GM18867 (cell line): ENCODE results near the gene TNIK.
"Not testable (repeated sequence)": the region's sequence is repeated elsewhere in the genome, so short reads cannot be mapped to it uniquely, and the experiment has no call there.

ENCODE experiments used
- ATAC-seq: cut with Tn5 transposase; IDR thresholded peaks from one replicate; pipeline ENCODE4 v1.9.1; 2021; ENCODE audit warnings: mild to moderate bottlenecking, moderate library complexity; ENCODE audit not compliant: unreplicated experiment

Gene TNIK

GRCh38 chr3:171262431-171262830 is 197.8 kb downstream of the TNIK start:
- no peak for ATAC-seq

DNA sequence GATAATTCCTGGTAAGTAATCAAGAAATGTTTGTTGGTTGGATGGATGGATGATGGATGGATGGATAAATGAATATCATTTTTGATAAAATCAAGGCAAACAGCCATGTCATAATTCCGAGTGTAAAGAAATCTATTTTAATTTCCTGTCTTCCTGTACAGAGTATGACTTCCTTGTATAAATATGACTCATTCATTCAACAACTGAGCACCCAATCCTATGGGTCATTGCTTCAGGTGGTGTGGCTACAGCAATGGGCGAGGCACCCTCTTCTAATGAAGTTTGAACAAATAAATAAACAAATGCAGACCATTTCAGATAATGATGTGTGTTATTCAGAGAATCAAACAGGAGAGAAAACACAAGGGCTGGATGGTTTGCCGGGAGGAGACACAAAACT is 198.7 kb downstream of the TNIK start:
- no peak for ATAC-seq

- no peak for ATAC-seq
These were observed 199.3 kb downstream of the TNIK start for GRCh38 chr3:171260899-171261298.

DNA sequence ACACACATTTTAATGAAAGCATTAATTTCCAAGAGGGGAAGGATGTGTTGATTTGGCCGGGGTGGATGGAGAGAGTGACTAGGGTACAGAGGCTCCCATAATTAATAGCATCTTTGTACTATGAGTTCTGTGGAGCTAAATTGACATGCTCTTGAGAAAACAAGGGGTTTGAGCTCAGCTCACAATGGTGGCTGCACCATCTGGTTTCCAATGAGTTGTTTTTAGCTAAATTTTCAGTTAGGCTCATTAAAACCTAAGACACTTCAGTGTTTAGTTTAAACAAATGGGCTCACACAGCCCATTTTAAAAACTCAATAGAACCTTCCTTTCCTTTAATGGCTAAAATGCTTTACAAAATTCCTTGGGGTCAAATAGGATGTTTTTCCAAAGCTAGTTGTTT is 199.7 kb downstream of the TNIK start:
- ATAC-seq: no peak

GRCh38 chr3:171258316-171258715 is 201.9 kb downstream of the TNIK start:
- no peak for ATAC-seq

DNA sequence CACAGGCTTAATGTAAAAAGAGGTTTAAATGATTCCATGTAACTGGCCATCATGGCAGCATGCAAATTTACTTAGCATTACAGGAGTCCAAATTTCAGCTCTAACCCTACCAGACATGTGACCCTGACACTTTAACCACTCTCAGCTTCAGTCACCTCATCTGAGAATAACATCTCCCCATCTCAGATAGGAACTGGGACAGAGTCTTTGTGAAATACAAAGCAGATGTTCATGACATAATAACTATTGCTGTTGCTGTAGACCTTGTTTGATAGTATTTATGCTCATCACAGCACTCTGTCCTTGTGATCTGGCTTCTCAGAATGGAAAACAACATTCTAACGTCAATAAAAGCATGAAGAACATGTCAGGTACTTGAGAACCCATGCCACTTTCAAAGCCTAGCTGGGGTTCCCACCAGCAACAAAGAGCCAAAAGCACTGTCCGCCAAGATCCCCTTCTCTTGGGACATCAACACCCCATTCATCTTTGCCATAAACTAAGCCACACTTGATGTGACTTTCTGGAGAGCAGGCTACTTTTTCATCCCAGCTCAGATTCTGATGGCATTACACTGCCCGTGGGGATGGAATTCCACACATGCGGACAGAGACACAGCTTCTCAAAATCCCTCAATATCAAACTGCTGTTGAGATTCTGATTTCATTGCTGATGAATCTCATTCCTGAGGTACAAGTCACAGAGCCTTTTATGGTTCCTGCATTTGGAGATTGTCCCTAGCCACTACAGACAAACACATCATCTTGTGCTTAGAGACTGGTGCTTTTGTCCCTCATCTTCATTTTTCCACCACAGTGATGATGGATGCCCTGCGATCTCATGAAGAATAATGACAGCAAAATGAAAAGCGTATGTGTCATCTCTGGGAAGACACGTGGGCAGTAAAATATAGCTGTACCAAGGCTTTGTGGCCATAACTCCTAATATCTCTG is 202.7 kb downstream of the TNIK start:
- peak; percentile 73 for ATAC-seq

GRCh38 chr3:171256445-171257250 is 203.6 kb downstream of the TNIK start:
- peak; percentile 7 for ATAC-seq

DNA sequence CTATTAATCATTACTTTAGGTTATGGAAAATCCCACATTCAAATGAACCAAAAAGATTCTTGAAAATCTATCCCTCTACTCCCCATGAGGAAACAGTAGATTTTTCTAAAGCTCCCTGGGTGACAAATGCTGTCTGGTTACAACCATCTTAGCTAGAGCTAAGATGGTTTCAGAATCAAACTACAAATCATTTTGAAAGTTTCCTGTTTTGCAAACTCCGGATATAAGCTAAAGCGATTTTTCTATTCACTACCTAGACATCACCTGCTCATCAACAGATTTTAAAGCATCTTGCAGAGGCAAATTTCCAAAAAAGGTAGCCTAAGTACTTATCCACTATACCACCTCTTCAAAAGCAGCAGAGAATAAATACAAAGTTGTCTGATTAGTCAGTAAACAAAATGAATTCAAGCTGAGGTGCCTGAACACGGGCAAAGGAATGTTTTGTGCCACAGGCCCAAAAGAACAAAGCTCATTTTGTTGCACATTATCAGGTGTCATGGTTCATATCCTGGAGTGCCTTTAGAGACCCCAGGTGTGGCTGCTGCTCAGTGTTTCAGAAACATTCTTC is 204.9 kb downstream of the TNIK start:
- ATAC-seq: peak; percentile 63

GRCh38 chr3:171254315-171254714 is 205.9 kb downstream of the TNIK start:
- no peak for ATAC-seq

GRCh38 chr3:171251835-171252234 is 208.4 kb downstream of the TNIK start:
- no peak for ATAC-seq

DNA sequence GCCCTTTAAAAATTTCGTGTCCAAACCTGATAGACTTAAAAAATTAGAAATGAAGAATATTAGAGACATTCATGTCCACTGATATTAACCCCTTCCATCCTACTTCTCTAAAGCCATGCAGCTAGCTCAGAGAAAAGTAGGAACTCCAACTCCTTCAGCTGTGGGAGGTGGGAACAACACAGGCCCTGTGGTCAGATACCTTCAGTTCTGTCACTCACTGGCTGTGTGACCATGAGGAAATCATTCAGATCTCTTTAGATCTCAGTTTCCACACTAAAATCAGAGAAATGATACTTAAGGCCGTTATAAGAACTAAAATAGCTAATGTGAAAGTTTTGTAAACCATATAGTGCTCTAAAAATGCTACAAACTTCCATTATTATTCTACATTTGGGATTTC is 209.8 kb downstream of the TNIK start:
- no peak for ATAC-seq

DNA sequence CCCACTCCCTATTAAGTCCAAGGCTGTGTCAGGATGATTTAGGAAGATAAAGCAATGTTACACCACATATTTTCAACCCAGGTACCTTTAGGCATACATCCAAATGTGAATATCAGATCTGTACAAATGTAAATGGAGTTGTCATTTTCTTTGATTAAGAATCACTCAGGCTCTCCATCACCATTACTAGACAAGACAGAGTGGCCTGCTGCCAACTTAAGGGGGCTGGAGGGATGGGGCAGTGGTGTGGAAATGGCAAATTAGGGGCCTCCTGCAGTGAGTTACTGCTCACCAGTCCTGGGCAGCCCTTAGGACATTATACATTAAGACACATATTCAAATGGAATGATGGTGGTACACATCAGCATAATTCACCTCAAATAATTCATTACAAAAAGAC is 211.0 kb downstream of the TNIK start:
- ATAC-seq: peak; percentile 17

DNA sequence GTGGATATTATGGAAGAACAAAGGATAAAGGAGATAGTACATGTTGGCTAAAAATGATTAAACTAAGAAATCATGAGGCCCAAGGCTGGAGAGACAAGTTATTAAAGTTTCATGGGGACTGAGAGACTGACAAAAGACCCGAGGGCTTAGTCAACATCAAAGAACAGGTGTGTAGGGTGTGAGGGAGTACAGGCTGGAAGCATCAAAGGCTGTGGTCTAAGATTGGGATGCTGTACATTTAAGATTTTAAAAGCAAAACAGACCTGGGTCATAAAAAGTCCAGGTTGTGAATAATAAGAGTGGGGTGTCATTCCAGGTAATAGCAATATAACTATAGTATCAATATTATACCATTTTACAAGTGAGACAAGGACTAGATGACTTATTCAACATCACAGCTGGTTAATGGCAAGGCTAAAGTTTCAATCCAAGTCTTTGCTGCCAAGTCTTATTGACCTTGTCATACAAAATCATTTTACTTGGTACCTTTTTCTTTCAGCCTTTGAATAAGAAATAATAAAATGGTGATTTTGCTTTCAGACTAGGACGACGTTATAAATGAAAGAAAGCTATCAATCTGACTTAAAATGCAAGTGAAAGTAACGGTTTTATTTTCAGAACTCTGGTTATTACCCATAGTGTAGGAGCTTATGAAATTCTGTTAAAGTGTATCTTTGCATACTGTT is 211.6 kb downstream of the TNIK start:
- peak; percentile 81 for ATAC-seq

DNA sequence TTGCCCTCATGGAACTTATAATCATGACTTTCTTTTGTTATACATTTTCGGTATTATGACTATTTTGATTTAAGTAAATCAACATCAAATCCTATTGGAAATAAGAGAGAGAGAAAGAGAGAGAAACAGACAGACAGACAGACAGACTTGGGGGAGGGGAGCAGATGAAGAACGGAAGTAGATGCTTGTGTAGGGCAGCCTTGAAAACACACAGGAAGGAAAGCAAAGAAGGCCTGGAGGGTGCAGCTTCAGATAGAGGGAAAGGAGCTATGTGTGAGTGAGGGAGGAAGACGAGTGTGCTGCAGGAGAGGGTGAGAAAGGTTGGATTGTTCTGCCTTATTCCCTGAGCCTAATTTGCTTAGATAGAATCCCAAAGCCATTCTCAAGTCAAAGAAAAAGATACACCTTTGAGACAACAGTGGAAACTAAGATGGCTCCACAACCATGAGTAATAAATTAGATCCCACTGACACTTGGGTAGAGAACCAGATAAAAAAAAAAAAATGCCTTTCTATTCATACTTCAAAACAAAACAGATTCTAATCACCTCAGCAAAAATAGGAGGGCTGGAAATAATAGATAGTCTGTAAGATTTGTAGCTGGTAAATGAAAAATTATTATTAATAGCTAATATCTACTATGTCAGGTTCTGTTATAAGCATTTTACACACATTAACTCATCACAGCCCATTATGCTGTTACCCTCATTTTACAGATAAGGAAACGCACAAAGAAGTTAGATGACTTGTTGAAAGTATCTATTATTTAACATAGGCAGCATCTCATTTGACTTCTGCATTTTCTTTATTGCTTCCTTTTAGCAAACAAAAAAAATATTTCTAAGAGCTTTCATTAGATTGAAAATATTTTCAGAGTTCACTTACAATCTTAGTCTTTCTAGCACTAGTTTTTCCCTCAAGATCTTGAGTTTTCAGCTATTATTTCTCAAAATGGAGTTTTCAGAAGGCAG is 214.1 kb downstream of the TNIK start:
- no peak for ATAC-seq

DNA sequence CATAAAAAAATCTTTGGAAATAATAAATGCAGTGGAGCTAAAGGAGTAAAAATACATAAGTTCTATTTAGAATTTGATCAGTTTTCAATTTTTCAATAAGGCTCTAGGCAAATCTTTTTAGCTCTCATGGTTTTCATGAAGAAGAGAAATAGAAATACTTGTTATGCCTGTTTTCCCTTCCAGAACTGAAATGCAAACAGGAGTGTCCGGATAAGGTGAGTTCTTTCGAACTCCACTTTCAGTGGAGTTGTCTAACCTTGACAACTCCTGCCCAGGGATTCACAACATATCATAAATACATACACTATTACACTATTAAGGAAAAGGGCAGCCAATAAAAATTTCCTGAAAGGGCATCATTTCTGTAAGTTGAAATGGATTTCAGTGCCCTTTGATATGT is 217.3 kb downstream of the TNIK start:
- no peak for ATAC-seq

DNA sequence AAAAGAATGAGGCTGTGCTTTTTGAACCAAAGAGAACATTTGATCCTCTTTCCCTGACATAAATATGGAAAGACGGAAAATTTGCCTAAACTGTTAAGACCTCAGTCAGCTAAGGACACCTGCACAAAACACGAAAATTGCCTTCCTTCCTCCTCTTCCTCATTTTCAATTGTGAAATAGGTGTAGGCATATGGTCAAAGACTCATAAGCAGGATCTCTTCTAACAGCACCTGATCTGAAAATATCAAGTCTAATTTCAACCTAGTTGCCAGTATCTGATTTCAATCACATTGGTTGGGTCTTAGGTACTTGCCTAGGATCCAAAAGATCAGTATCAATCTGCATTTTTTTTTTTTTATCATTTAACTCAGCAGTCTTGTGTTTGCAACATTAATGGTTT is 218.0 kb downstream of the TNIK start:
- no peak for ATAC-seq

DNA sequence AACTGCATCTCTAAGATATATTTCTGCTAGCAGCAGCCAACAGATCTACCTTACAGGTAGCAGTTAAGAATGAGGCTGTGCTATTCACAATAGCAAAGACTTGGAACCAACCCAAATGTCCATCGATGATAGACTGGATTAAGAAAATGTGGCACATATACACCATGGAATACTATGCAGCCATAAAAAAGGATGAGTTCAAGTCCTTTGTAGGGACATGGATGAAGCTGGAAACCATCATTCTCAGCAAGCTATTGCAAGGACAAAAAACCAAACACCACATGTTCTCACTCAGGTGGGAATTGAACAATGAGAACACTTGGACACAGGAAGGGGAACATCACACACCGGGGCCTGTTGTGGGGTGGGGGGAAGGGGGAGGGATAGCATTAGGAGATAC is 218.6 kb downstream of the TNIK start:
- ATAC-seq: not testable (repeated sequence)

DNA sequence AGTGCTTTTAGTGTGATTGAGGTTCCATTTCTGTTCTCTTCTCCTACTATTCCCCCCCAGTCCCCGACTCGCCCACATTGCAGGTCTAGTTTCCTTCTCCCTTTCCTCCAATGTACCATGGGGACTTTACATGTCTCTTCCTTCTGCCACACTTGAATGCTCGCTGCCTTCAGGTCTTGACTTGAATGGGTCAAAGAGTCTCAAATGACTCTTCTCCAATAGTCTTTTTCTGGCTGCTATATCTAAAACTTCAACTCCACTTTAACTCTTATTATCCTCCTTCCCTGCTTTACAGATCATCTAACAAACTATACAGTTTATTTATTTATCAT is 219.7 kb downstream of the TNIK start:
- no peak for ATAC-seq

DNA sequence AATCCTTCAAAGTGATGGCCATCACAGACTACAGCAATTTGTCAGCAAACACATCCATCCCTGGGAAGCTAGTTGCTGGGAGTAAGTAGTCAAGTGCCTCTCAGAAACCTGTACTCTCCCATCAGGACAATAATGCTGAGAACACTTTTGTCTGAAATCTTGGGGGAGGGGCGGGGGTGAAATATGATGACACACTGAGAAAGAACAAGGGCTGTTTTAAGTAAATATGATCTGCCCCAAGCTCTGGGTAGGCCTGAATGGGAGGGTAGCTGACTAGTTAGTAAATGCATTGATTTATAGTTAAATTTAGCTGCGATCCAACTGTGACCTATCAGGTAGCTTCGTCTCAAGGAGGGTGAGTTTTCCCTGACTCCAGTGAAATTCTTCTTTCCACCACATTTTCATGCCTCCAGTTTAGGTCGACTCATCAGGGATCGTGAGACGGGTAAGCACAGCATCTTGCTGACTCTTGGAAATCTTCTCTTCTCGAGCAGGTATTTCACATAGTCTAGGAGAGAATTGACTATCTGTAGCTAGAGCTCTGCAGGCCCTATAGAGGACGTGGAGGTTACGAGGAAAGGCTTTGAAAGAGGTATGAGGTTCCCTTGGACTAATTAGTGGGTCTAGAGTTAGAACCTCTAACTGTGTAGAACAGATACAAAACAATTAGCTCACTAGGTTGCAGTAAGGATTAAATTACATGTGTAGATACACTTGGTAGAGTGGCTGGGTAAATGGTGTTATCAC is 220.3 kb downstream of the TNIK start:
- ATAC-seq: no peak
